NT2/D1 (cell line): ENCODE results near the gene TGFBR2.

Experiments
- YY1 ChIP-seq: IDR thresholded peaks from 2 replicates; pipeline ENCODE4 v1.6.1; 2011; ENCODE audit not compliant: insufficient read length, insufficient read depth
- ZNF274 ChIP-seq: IDR thresholded peaks from 2 replicates; pipeline ENCODE4 v1.6.1; 2011; ENCODE audit warnings: mild to moderate bottlenecking, low read depth, low read length

- TF ChIP-seq YY1 (no peak), ZNF274 (no peak)
These were observed 8.6 kb upstream of the TGFBR2 start for GRCh38 chr3:30597769-30598134.
